ENCODE data around the gene HOOK1. TPM values are rescaled to one million over a fixed set of nuclear protein-coding genes. Genes with fewer than 3 reads are reported as not detected.
"Not testable (repeated sequence)": the region's sequence is repeated elsewhere in the genome, so short reads cannot be mapped to it uniquely, and the experiment has no call there.

HOOK1 gene
- total RNA-seq, 1 experiment from 2014 or later: 272 TPM

DNA sequence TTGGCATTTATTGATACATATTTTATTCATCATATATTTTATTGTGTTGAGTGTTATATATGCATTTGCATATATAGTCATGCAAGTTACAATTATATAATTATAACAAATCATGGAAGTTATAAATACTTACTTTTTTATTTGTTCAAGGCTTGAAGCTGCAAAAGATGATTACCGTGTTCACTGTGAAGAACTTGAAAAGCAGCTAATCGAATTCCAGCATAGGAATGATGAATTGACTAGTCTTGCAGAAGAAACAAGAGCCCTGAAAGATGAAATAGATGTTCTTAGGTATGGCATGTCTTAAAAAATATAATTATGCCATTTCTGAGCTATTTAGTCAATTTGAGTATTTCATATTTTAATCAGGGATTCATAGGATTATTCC lies 32.1 kb downstream of the HOOK1 start:
- intact Hi-C loops (cut with micrococcal nuclease; ENCODE audit: unreplicated experiment): loop anchor here (2.0 kb wide), 1 partner anchor 78 kb away; no protein-coding TSS in a partner anchor
- Histone ChIP-seq H3K36me3 (ENCODE audit: insufficient read depth, low read length, poor library complexity, severe bottlenecking) (peaks cover 78% of the 10 kb centered on the region), H3K9me3 (ENCODE audit: low read depth, low read length, poor library complexity, severe bottlenecking) (no peaks in the 10 kb centered on the region), H3K4me3 (ENCODE audit: low read depth, low read length, poor library complexity, severe bottlenecking) (peak overlapping the region; percentile 51), H3K4me1 (ENCODE audit: insufficient read depth, low read length, poor library complexity, severe bottlenecking) (peaks cover 35% of the 10 kb centered on the region), H3K27ac (ENCODE audit: low read depth, low read length, poor library complexity, severe bottlenecking) (peak overlapping the region; percentile 99), H3K27me3 (replicated peaks; ENCODE audit: insufficient read depth, low read depth, low read length, poor library complexity) (no peaks in the 10 kb centered on the region)
- BruUV-seq (replicated peaks): no TSS peak
- ChIA-PET POLR2A (ENCODE audit: low non-redundant PET) (no interaction called here), CTCF (no interaction called here)
- no peak for TF ChIP-seq EZH2 (IDR thresholded peaks at IDR 0.05; ENCODE audit: borderline replicate concordance, low read depth, low read length, poor library complexity, severe bottlenecking)
- TF ChIP-seq, protein P1, sequence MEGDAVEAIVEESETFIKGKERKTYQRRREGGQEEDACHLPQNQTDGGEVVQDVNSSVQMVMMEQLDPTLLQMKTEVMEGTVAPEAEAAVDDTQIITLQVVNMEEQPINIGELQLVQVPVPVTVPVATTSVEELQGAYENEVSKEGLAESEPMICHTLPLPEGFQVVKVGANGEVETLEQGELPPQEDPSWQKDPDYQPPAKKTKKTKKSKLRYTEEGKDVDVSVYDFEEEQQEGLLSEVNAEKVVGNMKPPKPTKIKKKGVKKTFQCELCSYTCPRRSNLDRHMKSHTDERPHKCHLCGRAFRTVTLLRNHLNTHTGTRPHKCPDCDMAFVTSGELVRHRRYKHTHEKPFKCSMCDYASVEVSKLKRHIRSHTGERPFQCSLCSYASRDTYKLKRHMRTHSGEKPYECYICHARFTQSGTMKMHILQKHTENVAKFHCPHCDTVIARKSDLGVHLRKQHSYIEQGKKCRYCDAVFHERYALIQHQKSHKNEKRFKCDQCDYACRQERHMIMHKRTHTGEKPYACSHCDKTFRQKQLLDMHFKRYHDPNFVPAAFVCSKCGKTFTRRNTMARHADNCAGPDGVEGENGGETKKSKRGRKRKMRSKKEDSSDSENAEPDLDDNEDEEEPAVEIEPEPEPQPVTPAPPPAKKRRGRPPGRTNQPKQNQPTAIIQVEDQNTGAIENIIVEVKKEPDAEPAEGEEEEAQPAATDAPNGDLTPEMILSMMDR (conservative IDR thresholded peaks at IDR 0.05; ENCODE audit: low read depth, low read length): no peak
- peak; percentile 80 for DNase-seq (ENCODE audit: low spot score)

DNA sequence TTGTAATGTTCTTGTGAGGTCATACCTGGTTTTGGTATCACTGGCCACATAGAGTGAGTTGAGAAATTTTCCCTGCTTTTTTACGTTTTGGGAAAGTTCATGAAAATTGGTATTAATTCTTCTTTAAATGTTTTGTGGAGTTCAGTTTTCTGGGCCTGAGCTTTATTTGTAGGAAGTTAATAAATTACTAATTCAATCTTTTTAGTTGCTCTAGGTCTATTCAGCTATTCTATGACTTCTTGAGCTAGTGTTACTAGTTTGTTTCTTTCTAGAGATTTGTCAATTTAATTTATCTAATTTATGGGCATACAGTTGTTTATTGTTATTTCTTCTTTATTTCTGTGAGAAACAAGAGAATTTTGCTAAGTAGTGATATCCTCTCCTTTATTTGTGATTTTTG lies 37.4 kb downstream of the HOOK1 start:
- intact Hi-C loops (cut with micrococcal nuclease; ENCODE audit: unreplicated experiment): no loop called here
- Histone ChIP-seq H3K4me1 (ENCODE audit: insufficient read depth, low read length, poor library complexity, severe bottlenecking) (peaks cover 12% of the 10 kb centered on the region), H3K27ac (ENCODE audit: low read depth, low read length, poor library complexity, severe bottlenecking) (peak overlapping the region; percentile 99), H3K27me3 (replicated peaks; ENCODE audit: insufficient read depth, low read depth, low read length, poor library complexity) (no peaks in the 10 kb centered on the region), H3K9me3 (ENCODE audit: low read depth, low read length, poor library complexity, severe bottlenecking) (peaks cover 13% of the 10 kb centered on the region), H3K36me3 (ENCODE audit: insufficient read depth, low read length, poor library complexity, severe bottlenecking) (peaks cover 95% of the 10 kb centered on the region), H3K4me3 (ENCODE audit: low read depth, low read length, poor library complexity, severe bottlenecking) (peak overlapping the region; percentile 51)
- BruUV-seq (replicated peaks): no TSS peak
- DNase-seq (ENCODE audit: low spot score): no peak
- TF ChIP-seq EZH2 (IDR thresholded peaks at IDR 0.05; ENCODE audit: borderline replicate concordance, low read depth, low read length, poor library complexity, severe bottlenecking): no peak
- TF ChIP-seq, protein P1 (conservative IDR thresholded peaks at IDR 0.05; ENCODE audit: low read depth, low read length): no peak
- POLR2A ChIA-PET (ENCODE audit: low non-redundant PET): no interaction called here
- CTCF ChIA-PET: no interaction called here

DNA sequence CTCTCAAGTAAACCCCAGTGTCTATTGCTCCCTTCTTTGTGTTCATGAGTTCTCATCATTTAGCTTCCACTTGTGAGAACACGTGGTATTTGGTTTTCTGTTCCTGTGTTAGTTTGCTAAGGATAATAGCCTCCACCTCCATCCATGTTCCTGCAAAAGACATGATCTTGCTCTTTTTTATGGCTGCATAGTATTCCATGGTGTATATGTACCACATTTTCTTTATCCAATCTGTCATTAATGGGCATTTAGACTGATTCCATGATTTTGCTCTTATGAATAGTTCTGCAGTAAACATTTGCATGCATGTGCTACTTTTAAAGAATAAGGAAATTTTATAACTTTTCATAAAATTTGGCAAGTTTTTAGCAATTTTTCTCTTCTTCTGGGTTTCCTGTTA lies 40.5 kb downstream of the HOOK1 start:
- Histone ChIP-seq H3K4me3 (ENCODE audit: low read depth, low read length, poor library complexity, severe bottlenecking) (peak overlapping the region; percentile 33), H3K27ac (ENCODE audit: low read depth, low read length, poor library complexity, severe bottlenecking) (peak overlapping the region; percentile 70), H3K4me1 (ENCODE audit: insufficient read depth, low read length, poor library complexity, severe bottlenecking) (peaks cover 43% of the 10 kb centered on the region), H3K36me3 (ENCODE audit: insufficient read depth, low read length, poor library complexity, severe bottlenecking) (peaks cover 95% of the 10 kb centered on the region), H3K9me3 (ENCODE audit: low read depth, low read length, poor library complexity, severe bottlenecking) (peaks cover 13% of the 10 kb centered on the region)
- BruUV-seq (replicated peaks); CTCF ChIA-PET; H3K27me3 ChIP-seq (replicated peaks; ENCODE audit: insufficient read depth, low read depth, low read length, poor library complexity); DNase-seq (ENCODE audit: low spot score); intact Hi-C loops (cut with micrococcal nuclease; ENCODE audit: unreplicated experiment): not testable (repeated sequence)
- POLR2A ChIA-PET (ENCODE audit: low non-redundant PET): interaction anchor here (0.5 to 0.6 kb wide), 2 partner anchors 93 to 1254 kb away, joined by 3 read pairs; no protein-coding TSS in a partner anchor

DNA sequence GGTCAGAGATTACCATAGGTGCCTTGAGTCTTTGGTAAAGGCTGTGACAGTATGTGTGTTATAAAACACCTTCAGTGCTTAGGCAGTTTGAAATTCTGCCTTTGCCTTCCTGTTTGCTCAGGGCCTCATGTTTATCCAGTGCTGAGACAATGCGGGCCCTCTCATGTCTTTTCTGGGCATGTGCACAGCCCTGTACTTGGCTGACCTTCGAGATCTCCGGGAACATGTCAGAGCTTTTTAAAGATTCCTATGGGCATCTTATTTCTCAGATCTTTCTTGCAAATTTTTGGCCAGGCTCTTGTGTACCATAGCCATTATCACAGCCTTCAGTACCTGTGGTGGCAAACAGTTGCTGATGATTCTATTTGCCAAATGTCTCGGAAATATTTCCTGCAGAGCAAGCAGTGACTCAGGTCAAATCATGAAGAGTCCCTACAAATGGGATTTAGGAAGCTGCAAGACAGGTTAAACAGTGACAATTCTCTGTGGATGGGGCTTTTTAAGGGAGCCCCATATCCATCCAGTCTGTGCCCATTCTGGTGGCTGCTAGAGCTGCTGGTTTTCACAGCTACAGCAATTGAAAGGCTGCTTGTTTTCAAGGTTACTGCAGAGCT lies 42.1 kb downstream of the HOOK1 start:
- H3K27ac ChIP-seq (ENCODE audit: low read depth, low read length, poor library complexity, severe bottlenecking): peak overlapping the region; percentile 71
- no peak for DNase-seq (ENCODE audit: low spot score)
- no TSS peak for BruUV-seq (replicated peaks)
- no peaks in the 10 kb centered on the region for H3K27me3 ChIP-seq (replicated peaks; ENCODE audit: insufficient read depth, low read depth, low read length, poor library complexity)
- intact Hi-C loops (cut with micrococcal nuclease; ENCODE audit: unreplicated experiment): no loop called here
- CTCF ChIA-PET: no interaction called here
- H3K9me3 ChIP-seq (ENCODE audit: low read depth, low read length, poor library complexity, severe bottlenecking): peaks cover 13% of the 10 kb centered on the region
- H3K4me3 ChIP-seq (ENCODE audit: low read depth, low read length, poor library complexity, severe bottlenecking): peak overlapping the region; percentile 23
- TF ChIP-seq EZH2 (IDR thresholded peaks at IDR 0.05; ENCODE audit: borderline replicate concordance, low read depth, low read length, poor library complexity, severe bottlenecking): no peak
- TF ChIP-seq, protein P1 (conservative IDR thresholded peaks at IDR 0.05; ENCODE audit: low read depth, low read length): no peak
- POLR2A ChIA-PET (ENCODE audit: low non-redundant PET): no interaction called here
- peaks cover 49% of the 10 kb centered on the region for H3K4me1 ChIP-seq (ENCODE audit: insufficient read depth, low read length, poor library complexity, severe bottlenecking)
- H3K36me3 ChIP-seq (ENCODE audit: insufficient read depth, low read length, poor library complexity, severe bottlenecking): peaks cover 95% of the 10 kb centered on the region

Measured in A673 (cell line).